A549 (cell line): ENCODE measurements around the gene CSNK2A1. TPM values are rescaled to one million over a fixed set of nuclear protein-coding genes. Genes with fewer than 3 reads are reported as not detected.
A peak's percentile ranks its signal among the peaks of the same experiment; 100 is the strongest.

ENCODE experiments used
- ATAC-seq, 2 experiments: fragments of 200-7000 bp in 1 of 2; fragments of >200 bp in 1 of 2; cut with Nextera tagmentation in 1 of 2; cut with Tn5 transposase in 1 of 2; 3 replicates each; pipeline versions ENCODE4 v1.8.0 to v1.9.1; 2018 to 2020; ENCODE audit warnings: mild to moderate bottlenecking in 1 of 2, moderate library complexity in 1 of 2
- CTCF ChIA-PET: fragments of 300-600 bp; sonication (Branson Sonifier 250); formaldehyde crosslinking; extraction: SDS; loops from one replicate; lab custom pipeline; 2021; ENCODE audit warnings: antibody characterized with exemption, inconsistent platforms; lab: Yijun Ruan, JAX
- POLR2A ChIA-PET: fragments of 350-600 bp; formaldehyde crosslinking; extraction: SDS; loops from one replicate; lab custom pipeline; 2021; ENCODE audit warnings: antibody characterized with exemption, inconsistent platforms; lab: Yijun Ruan, JAX
- DNase-seq, 2 experiments: peaks; one replicate each; pipeline versions ENCODE4 v3.0.0 to v3.0.0-alpha.2; 2011 to 2016; ENCODE audit warnings: low read depth in 1 of 2, low spot score in 1 of 2
- FAIRE-seq: peaks from 2 replicates; lab custom pipeline; 2011; peaks lifted over from hg19 to GRCh38; lab: Jason Lieb, UNC
- H3K27ac ChIP-seq, 2 experiments: fragments of >200 bp; sonication (Bioruptor Twin); formaldehyde crosslinking; 3 replicates each; pipeline ENCODE4 v1.5.1; 2016 to 2017
- H3K4me1 ChIP-seq: fragments of >200 bp; sonication (Bioruptor Twin); formaldehyde crosslinking; 3 replicates; pipeline ENCODE4 v1.6.1; 2016
- H3K4me2 ChIP-seq: fragments of >200 bp; sonication (Bioruptor Twin); formaldehyde crosslinking; 3 replicates; pipeline ENCODE4 v1.6.1; 2016
- H3K4me3 ChIP-seq: fragments of >200 bp; sonication (Bioruptor Twin); formaldehyde crosslinking; 3 replicates; pipeline ENCODE4 v1.5.1; 2016
- H3K9me3 ChIP-seq: fragments of >200 bp; sonication (Bioruptor Twin); formaldehyde crosslinking; 3 replicates; pipeline ENCODE4 v1.6.1; 2016
- CBX2 ChIP-seq: fragments of 200-600 bp; sonication (generic); IDR thresholded peaks from 2 replicates; pipeline ENCODE4 v1.6.1; 2016; ENCODE audit warnings: low read depth, mild to moderate bottlenecking, borderline replicate concordance
- CHD2 ChIP-seq: fragments of 150-350 bp; IDR thresholded peaks from 2 replicates; pipeline ENCODE4 v1.6.1; 2014; ENCODE audit warnings: low read length; ENCODE audit not compliant: partially characterized antibody
- EHF ChIP-seq: fragments of 250-450 bp; sonication (Bioruptor Pico); IDR thresholded peaks from 2 replicates; pipeline ENCODE4 v1.5.0; 2020; ENCODE audit warnings: mild to moderate bottlenecking
- FOSB ChIP-seq: fragments of 250-450 bp; sonication (Bioruptor Pico); IDR thresholded peaks from 2 replicates; pipeline ENCODE4 v1.5.0; 2020; ENCODE audit warnings: mild to moderate bottlenecking, moderate library complexity
- FOSL2 ChIP-seq, 2 experiments: fragments of 450-650 bp in 1 of 2; fragments of >200 bp in 1 of 2; sonication (Bioruptor Twin) in 1 of 2; formaldehyde crosslinking; IDR thresholded peaks; 2 replicates each; pipeline versions ENCODE4 v1.5.0 to v1.6.1; 2016 to 2020; ENCODE audit warnings: mild to moderate bottlenecking in 1 of 2, moderate library complexity in 1 of 2
- HES2 ChIP-seq: fragments of >200 bp; sonication (Bioruptor Twin); formaldehyde crosslinking; IDR thresholded peaks from 2 replicates; pipeline ENCODE4 v1.6.1; 2016
- HMGXB4 ChIP-seq: fragments of 250-450 bp; sonication (Bioruptor Pico); IDR thresholded peaks from 2 replicates; pipeline ENCODE4 v1.5.0; 2021; ENCODE audit warnings: mild to moderate bottlenecking, moderate library complexity, borderline replicate concordance
- JUN ChIP-seq, 2 experiments: fragments of >200 bp; sonication (Bioruptor Twin); formaldehyde crosslinking; IDR thresholded peaks; 2 replicates in 1 of 2; 3 replicates in 1 of 2; pipeline ENCODE4 v1.6.1; 2016 to 2017
- MAFK ChIP-seq: fragments of 450-650 bp; IDR thresholded peaks from 2 replicates; pipeline ENCODE4 v1.6.1; 2014; ENCODE audit not compliant: partially characterized antibody
- NR3C1 ChIP-seq: fragments of >200 bp; sonication (Bioruptor Twin); formaldehyde crosslinking; IDR thresholded peaks from 3 replicates; pipeline ENCODE4 v1.6.1; 2017
- POLR2A ChIP-seq: IDR thresholded peaks from 2 replicates; pipeline ENCODE4 v1.6.1; 2012; ENCODE audit warnings: mild to moderate bottlenecking, low read length
- RAD21 ChIP-seq, 2 experiments: fragments of >200 bp in 1 of 2; sonication (Bioruptor Twin) in 1 of 2; formaldehyde crosslinking in 1 of 2; IDR thresholded peaks in 1 of 2; conservative IDR thresholded peaks in 1 of 2; 2 replicates in 1 of 2; 3 replicates in 1 of 2; pipeline ENCODE4 v1.6.1; 2012 to 2018; ENCODE audit warnings: inconsistent platforms in 1 of 2
- RARB ChIP-seq: fragments of 250-450 bp; sonication (Bioruptor Pico); IDR thresholded peaks from 2 replicates; pipeline ENCODE4 v1.8.0; 2021; ENCODE audit warnings: mild to moderate bottlenecking, moderate library complexity
- RCOR1 ChIP-seq: fragments of 150-350 bp; IDR thresholded peaks from 2 replicates; pipeline ENCODE4 v1.6.1; 2014; ENCODE audit warnings: antibody characterized with exemption, low read length, low read depth
- REST ChIP-seq: fragments of 200-600 bp; sonication (generic); IDR thresholded peaks from 2 replicates; pipeline ENCODE4 v1.6.1; 2016; ENCODE audit warnings: antibody characterized with exemption, mild to moderate bottlenecking, moderate library complexity
- RNF2 ChIP-seq: fragments of 200-600 bp; sonication (generic); IDR thresholded peaks from 2 replicates; pipeline ENCODE4 v1.6.1; 2016; ENCODE audit warnings: low read depth, mild to moderate bottlenecking, antibody characterized with exemption, moderate library complexity, borderline replicate concordance
- ZC3H11A ChIP-seq: fragments of 450-650 bp; IDR thresholded peaks from 2 replicates; pipeline ENCODE4 v1.6.1; 2014; ENCODE audit warnings: antibody characterized with exemption, mild to moderate bottlenecking
- ZFP36 ChIP-seq: fragments of 450-650 bp; IDR thresholded peaks from 2 replicates; pipeline ENCODE4 v1.6.1; 2014; ENCODE audit warnings: borderline replicate concordance; ENCODE audit not compliant: partially characterized antibody
- WGBS: methylation state at CpG from one replicate; pipeline ENCODE4 v1.1.6; 2017; ENCODE audit errors: missing lambda C conversion rate; 5-methylcytosine and 5-hydroxymethylcytosine counted together
- polyA plus RNA-seq, 4 experiments: library from polyadenylated mRNA; depleted of rRNA in 3 of 4; stranded (reverse); fragments of >200 nt; fragmentation: RNase III in 1 of 4; extraction: RNeasy Plus Mini Kit Qiagen cat#74134 plus additional on column Dnase treatment in 1 of 4; gene quantifications; 2 replicates in 3 of 4; 3 replicates in 1 of 4; pipeline ENCODE4 v1.2.3, GENCODE V29; 2011 to 2017
- small RNA-seq, 6 experiments: library from RNA; depleted of rRNA; stranded (forward); fragments of <200 nt; gene quantifications; one replicate each; pipeline ENCODE3, GENCODE V24; 2012

CSNK2A1 gene
- polyA plus RNA-seq, 2 of the 4 experiments (the other 2 are of a cell fraction): 157 to 306 TPM

- TF ChIP-seq CHD2 (no peak), FOSL2 (IDR thresholded peaks at IDR 0.05) (no peak), FOSL2 (CRISPR knock-in tag; IDR thresholded peaks at IDR 0.05) (no peak), FOSB (no peak), MAFK (no peak), RCOR1 (no peak), RNF2 (no peak), RARB (CRISPR knock-in tag) (no peak)
Observed at GRCh38 chr20:427849-428657, 115.5 kb downstream of the CSNK2A1 start (continued).

GRCh38 chr20:427401-427800, 116.2 kb downstream of the CSNK2A1 start:
- TF ChIP-seq RAD21 (conservative IDR thresholded peaks at IDR 0.05 in 1 of 2, IDR thresholded peaks at IDR 0.05 in 1 of 2) (no peak), POLR2A (no peak), CBX2 (no peak), JUN (IDR thresholded peaks at IDR 0.05) (0 out of 5 replicates have a peak, but pooled peaks have one; percentile 4 to 18)
- CTCF ChIA-PET: interaction anchor here (0.6 to 28.5 kb wide), 10 partner anchors 9 to 103 kb away, joined by 3 to 1229 read pairs (median 6); partner anchors contain the start of genes NRSN2 and TRIB3
- POLR2A ChIA-PET: interaction anchor here (0.9 to 1.2 kb wide), 2 partner anchors 20 to 65 kb away, joined by 3 to 4 read pairs; no protein-coding TSS in a partner anchor

GRCh38 chr20:426566-426965, 117.0 kb downstream of the CSNK2A1 start:
- Histone ChIP-seq H3K4me3 (no peak overlapping the region), H3K4me1 (peaks cover 10% of the 10 kb centered on the region), H3K4me2 (no peak overlapping the region), H3K27ac (no peak overlapping the region)
- FAIRE-seq (no peak), DNase-seq (no peak)
- 88% methylated on average over 2 of the region's 2 CpGs for WGBS
- CTCF ChIA-PET: interaction anchor here (0.6 to 28.5 kb wide), 7 partner anchors 13 to 102 kb away, joined by 3 to 1229 read pairs (median 21); partner anchors contain the start of genes NRSN2 and TRIB3
- TF ChIP-seq REST: no peak
- TF ChIP-seq ZC3H11A: no peak
- no peak for TF ChIP-seq EHF (CRISPR knock-in tag)
- TF ChIP-seq NR3C1: no peak
- TF ChIP-seq HMGXB4 (CRISPR knock-in tag): no peak
- TF ChIP-seq ZFP36: no peak
- no peak for TF ChIP-seq HES2
- TF ChIP-seq, all 56 proteins: peak for 0
- H3K9me3 ChIP-seq: no peaks in the 10 kb centered on the region
- POLR2A ChIA-PET: interaction anchor here (1.2 kb wide), 1 partner anchor 64 kb away, joined by 4 read pairs; no protein-coding TSS in a partner anchor
- no peak for ATAC-seq

More at GRCh38 chr20:427401-427800, 116.2 kb downstream of the CSNK2A1 start:
- Histone ChIP-seq H3K27ac (no peak overlapping the region), H3K4me3 (no peak overlapping the region), H3K9me3 (no peaks in the 10 kb centered on the region), H3K4me2 (no peak overlapping the region), H3K4me1 (peaks cover 11% of the 10 kb centered on the region)
- 81% methylated on average over 4 of the region's 4 CpGs for WGBS
- no peak for ATAC-seq
- FAIRE-seq: no peak
- DNase-seq: no peak

Small RNA genes within 50 kb of the gene (small RNA-seq; reads per million reads assigned to genes)
- gene RF00019: 0 reads per million in 6 experiments

Other genes starting within 250 kb of the CSNK2A1 start
- 17.4 and 19.8 TPM in 2 replicates for gene ZCCHC3, start 246.2 kb downstream of the CSNK2A1 start, polyA plus RNA-seq (2011; rRNA removed)
- gene ZCCHC3, start 246.2 kb downstream of the CSNK2A1 start, polyA plus RNA-seq (2017; fragmentation: RNase III; extraction: RNeasy Plus Mini Kit Qiagen cat#74134 plus additional on column Dnase treatment): 16.3 to 17.7 TPM (median 17.3 TPM) in 3 replicates
- gene SOX12, start 218.2 kb downstream of the CSNK2A1 start, polyA plus RNA-seq (2011; rRNA removed): 7.0 and 7.5 TPM in 2 replicates
- gene SOX12, start 218.2 kb downstream of the CSNK2A1 start, polyA plus RNA-seq (2017; fragmentation: RNase III; extraction: RNeasy Plus Mini Kit Qiagen cat#74134 plus additional on column Dnase treatment): 24.6 to 32.8 TPM (median 29.2 TPM) in 3 replicates
- gene NRSN2, start 196.7 kb downstream of the CSNK2A1 start, polyA plus RNA-seq (2011; rRNA removed): 40.5 and 47.5 TPM in 2 replicates
- gene NRSN2, start 196.7 kb downstream of the CSNK2A1 start, polyA plus RNA-seq (2017; fragmentation: RNase III; extraction: RNeasy Plus Mini Kit Qiagen cat#74134 plus additional on column Dnase treatment): 59.6 to 74.8 TPM (median 74.3 TPM) in 3 replicates
- 210 and 269 TPM in 2 replicates for gene TRIB3, start 163.0 kb downstream of the CSNK2A1 start, polyA plus RNA-seq (2011; rRNA removed)
- 28.4 to 39.8 TPM (median 34.0 TPM) in 3 replicates for gene TRIB3, start 163.0 kb downstream of the CSNK2A1 start, polyA plus RNA-seq (2017; fragmentation: RNase III; extraction: RNeasy Plus Mini Kit Qiagen cat#74134 plus additional on column Dnase treatment)
- 222 and 239 TPM in 2 replicates for gene RBCK1, start 135.5 kb downstream of the CSNK2A1 start, polyA plus RNA-seq (2011; rRNA removed)
- 105 to 117 TPM (median 112 TPM) in 3 replicates for gene RBCK1, start 135.5 kb downstream of the CSNK2A1 start, polyA plus RNA-seq (2017; fragmentation: RNase III; extraction: RNeasy Plus Mini Kit Qiagen cat#74134 plus additional on column Dnase treatment)
- 43.4 and 53.9 TPM in 2 replicates for gene TBC1D20, start 81.3 kb downstream of the CSNK2A1 start, polyA plus RNA-seq (2011; rRNA removed)
- 24.5 to 28.0 TPM (median 27.7 TPM) in 3 replicates for gene TBC1D20, start 81.3 kb downstream of the CSNK2A1 start, polyA plus RNA-seq (2017; fragmentation: RNase III; extraction: RNeasy Plus Mini Kit Qiagen cat#74134 plus additional on column Dnase treatment)
- gene TCF15, start 66.5 kb upstream of the CSNK2A1 start, polyA plus RNA-seq (2011; rRNA removed): not detected in 2 replicates
- not detected in 3 replicates for gene TCF15, start 66.5 kb upstream of the CSNK2A1 start, polyA plus RNA-seq (2017; fragmentation: RNase III; extraction: RNeasy Plus Mini Kit Qiagen cat#74134 plus additional on column Dnase treatment)
- gene SRXN1, start 109.4 kb upstream of the CSNK2A1 start, polyA plus RNA-seq (2011; rRNA removed): 262 and 302 TPM in 2 replicates
- gene SRXN1, start 109.4 kb upstream of the CSNK2A1 start, polyA plus RNA-seq (2017; fragmentation: RNase III; extraction: RNeasy Plus Mini Kit Qiagen cat#74134 plus additional on column Dnase treatment): 170 to 213 TPM (median 183 TPM) in 3 replicates
- not detected in 2 replicates for gene SCRT2, start 132.0 kb upstream of the CSNK2A1 start, polyA plus RNA-seq (2011; rRNA removed)
- not detected in 3 replicates for gene SCRT2, start 132.0 kb upstream of the CSNK2A1 start, polyA plus RNA-seq (2017; fragmentation: RNase III; extraction: RNeasy Plus Mini Kit Qiagen cat#74134 plus additional on column Dnase treatment)
- gene SLC52A3, start 224.7 kb upstream of the CSNK2A1 start, polyA plus RNA-seq (2011; rRNA removed): 0.63 and 0.95 TPM in 2 replicates
- 0.50 to 0.69 TPM (median 0.56 TPM) in 3 replicates for gene SLC52A3, start 224.7 kb upstream of the CSNK2A1 start, polyA plus RNA-seq (2017; fragmentation: RNase III; extraction: RNeasy Plus Mini Kit Qiagen cat#74134 plus additional on column Dnase treatment)